ENCODE measurements around the gene FER. TPM values are rescaled to one million over a fixed set of nuclear protein-coding genes. Genes with fewer than 3 reads are reported as not detected.

Gene FER
- total and polyA plus RNA-seq, 2 of the 13 experiments (the other 11 are each of a cell fraction or from before 2014, with no cell fraction given), result 7.9 to 29.0 TPM

DNA sequence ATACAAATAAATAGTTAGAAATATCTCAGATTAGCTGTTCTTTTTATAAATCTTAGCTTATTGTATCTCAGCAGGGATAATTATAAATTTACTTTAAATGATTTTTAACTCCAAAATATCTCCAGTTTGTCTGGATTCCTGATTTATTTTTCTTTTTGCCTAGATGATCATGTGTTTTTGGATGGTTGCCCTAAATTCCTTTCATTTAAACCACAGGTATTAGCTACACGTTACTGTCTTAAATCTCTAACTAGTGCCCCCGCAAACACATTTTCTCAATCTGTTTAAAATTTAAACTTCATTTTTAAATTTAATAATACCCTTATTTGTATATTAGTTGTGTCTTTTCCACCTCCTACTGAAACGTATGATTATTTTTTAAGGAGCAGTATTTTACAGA is 5.6 kb downstream of the FER start:
- in situ Hi-C loops (cut with HindIII; ENCODE audit: extremely low pct_ligation_motif_present, low pct_unique_long_range_greater_than_20kb) (no loop called here), intact Hi-C loops (cut with micrococcal nuclease; ENCODE audit: unreplicated experiment) (no loop called here)
- H3K36me3 ChIP-seq (replicated peaks in 1 of 2; ENCODE audit: control insufficient read depth in 1 of 2, insufficient read depth in 2 of 2, low read length in 2 of 2), result no peaks in the 10 kb centered on the region
- H3K79me2 ChIP-seq (ENCODE audit: insufficient read depth, low read length), result no peaks in the 10 kb centered on the region
- no peaks in the 10 kb centered on the region for H3K9me3 ChIP-seq (ENCODE audit: low read length)
- H3K9ac ChIP-seq (ENCODE audit: insufficient read depth, low read depth, low read length), result no peak overlapping the region
- peaks cover 7% of the 10 kb centered on the region; the same call in 1 of the 2 replicates for H3K4me1 ChIP-seq (ENCODE audit: insufficient read depth, low read length)
- FAIRE-seq, result no peak
- ATAC-seq, result no peak
- no peaks in the 10 kb centered on the region; a peak in 1 of 5 replicates for H3K27me3 ChIP-seq (ENCODE audit: control insufficient read depth in 1 of 2, insufficient read depth in 2 of 2, low read length in 2 of 2)
- 98% methylated on average over 3 of the region's 3 CpGs for WGBS (ENCODE audit: low lambda C conversion rate)
- no peak overlapping the region for H2AFZ ChIP-seq (ENCODE audit: low read length)
- CTCF ChIA-PET (ENCODE audit: low intra/inter-chr PET ratio, low total read pairs), result no interaction called here
- H3K4me3 ChIP-seq (replicated peaks in 1 of 3; ENCODE audit: insufficient read depth in 1 of 3, low read depth in 2 of 3, low read length in 3 of 3), result no peak overlapping the region
- BruUV-seq (replicated peaks), result no TSS peak
- no peak for DNase-seq (ENCODE audit: low spot score)
- POLR2A ChIA-PET, result no interaction called here
- no peaks in the 10 kb centered on the region for H4K20me1 ChIP-seq (ENCODE audit: insufficient read depth, low read length)
- TF ChIP-seq JUND (CRISPR knock-in tag; IDR thresholded peaks at IDR 0.05), result no peak
- no peak for TF ChIP-seq SRSF4 (IDR thresholded peaks at IDR 0.05; ENCODE audit: low read depth, low read length, poor library complexity, severe bottlenecking)
- no peak for TF ChIP-seq TRIM24 (CRISPR knock-in tag; IDR thresholded peaks at IDR 0.05)
- TF ChIP-seq CBX2 (IDR thresholded peaks at IDR 0.05; ENCODE audit: low read depth, low read length), result no peak
- TF ChIP-seq CBX2 (CRISPR knock-in tag; IDR thresholded peaks at IDR 0.05; ENCODE audit: low read depth), result no peak
- TF ChIP-seq, protein P1, sequence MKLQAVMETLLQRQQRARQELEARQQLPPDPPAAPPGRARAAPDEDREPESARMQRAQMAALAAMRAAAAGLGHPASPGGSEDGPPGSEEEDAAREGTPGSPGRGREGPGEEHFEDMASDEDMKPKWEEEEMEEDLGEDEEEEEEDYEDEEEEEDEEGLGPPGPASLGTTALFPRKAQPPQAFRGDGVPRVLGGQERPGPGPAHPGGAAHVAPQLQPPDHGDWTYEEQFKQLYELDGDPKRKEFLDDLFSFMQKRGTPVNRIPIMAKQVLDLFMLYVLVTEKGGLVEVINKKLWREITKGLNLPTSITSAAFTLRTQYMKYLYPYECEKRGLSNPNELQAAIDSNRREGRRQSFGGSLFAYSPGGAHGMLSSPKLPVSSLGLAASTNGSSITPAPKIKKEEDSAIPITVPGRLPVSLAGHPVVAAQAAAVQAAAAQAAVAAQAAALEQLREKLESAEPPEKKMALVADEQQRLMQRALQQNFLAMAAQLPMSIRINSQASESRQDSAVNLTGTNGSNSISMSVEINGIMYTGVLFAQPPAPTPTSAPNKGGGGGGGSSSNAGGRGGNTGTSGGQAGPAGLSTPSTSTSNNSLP (IDR thresholded peaks at IDR 0.05; ENCODE audit: low read depth, low read length), result no peak
- TF ChIP-seq DNMT1 (CRISPR knock-in tag; IDR thresholded peaks at IDR 0.05), result no peak
- TF ChIP-seq, protein P2, sequence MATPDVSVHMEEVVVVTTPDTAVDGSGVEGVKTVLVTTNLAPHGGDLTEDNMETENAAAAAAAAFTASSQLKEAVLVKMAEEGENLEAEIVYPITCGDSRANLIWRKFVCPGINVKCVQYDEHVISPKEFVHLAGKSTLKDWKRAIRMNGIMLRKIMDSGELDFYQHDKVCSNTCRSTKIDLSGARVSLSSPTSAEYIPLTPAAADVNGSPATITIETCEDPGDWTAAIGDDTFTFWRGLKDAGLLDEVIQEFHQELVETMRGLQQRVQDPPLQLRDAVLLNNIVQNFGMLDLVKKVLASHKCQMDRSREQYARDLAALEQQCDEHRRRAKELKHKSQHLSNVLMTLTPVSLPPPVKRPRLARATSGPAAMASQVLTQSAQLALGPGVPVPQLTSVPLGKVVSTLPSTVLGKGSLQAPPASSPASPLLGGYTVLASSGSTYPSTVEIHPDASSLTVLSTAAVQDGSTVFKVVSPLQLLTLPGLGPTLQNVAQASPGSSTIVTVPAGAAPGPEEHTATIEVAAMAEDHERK (CRISPR knock-in tag; IDR thresholded peaks at IDR 0.05; ENCODE audit: low read depth), result no peak
- TF ChIP-seq, protein P3, sequence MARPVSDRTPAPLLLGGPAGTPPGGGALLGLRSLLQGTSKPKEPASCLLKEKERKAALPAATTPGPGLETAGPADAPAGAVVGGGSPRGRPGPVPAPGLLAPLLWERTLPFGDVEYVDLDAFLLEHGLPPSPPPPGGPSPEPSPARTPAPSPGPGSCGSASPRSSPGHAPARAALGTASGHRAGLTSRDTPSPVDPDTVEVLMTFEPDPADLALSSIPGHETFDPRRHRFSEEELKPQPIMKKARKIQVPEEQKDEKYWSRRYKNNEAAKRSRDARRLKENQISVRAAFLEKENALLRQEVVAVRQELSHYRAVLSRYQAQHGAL (CRISPR knock-in tag; IDR thresholded peaks at IDR 0.05; ENCODE audit: not compliant biosample characterization), result no peak
- TF ChIP-seq, protein P4, sequence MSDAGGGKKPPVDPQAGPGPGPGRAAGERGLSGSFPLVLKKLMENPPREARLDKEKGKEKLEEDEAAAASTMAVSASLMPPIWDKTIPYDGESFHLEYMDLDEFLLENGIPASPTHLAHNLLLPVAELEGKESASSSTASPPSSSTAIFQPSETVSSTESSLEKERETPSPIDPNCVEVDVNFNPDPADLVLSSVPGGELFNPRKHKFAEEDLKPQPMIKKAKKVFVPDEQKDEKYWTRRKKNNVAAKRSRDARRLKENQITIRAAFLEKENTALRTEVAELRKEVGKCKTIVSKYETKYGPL (CRISPR knock-in tag; IDR thresholded peaks at IDR 0.05), result no peak
- TF ChIP-seq, protein P5, sequence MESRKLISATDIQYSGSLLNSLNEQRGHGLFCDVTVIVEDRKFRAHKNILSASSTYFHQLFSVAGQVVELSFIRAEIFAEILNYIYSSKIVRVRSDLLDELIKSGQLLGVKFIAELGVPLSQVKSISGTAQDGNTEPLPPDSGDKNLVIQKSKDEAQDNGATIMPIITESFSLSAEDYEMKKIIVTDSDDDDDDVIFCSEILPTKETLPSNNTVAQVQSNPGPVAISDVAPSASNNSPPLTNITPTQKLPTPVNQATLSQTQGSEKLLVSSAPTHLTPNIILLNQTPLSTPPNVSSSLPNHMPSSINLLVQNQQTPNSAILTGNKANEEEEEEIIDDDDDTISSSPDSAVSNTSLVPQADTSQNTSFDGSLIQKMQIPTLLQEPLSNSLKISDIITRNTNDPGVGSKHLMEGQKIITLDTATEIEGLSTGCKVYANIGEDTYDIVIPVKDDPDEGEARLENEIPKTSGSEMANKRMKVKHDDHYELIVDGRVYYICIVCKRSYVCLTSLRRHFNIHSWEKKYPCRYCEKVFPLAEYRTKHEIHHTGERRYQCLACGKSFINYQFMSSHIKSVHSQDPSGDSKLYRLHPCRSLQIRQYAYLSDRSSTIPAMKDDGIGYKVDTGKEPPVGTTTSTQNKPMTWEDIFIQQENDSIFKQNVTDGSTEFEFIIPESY (CRISPR knock-in tag; IDR thresholded peaks at IDR 0.05), result no peak
- TF ChIP-seq, protein P6, sequence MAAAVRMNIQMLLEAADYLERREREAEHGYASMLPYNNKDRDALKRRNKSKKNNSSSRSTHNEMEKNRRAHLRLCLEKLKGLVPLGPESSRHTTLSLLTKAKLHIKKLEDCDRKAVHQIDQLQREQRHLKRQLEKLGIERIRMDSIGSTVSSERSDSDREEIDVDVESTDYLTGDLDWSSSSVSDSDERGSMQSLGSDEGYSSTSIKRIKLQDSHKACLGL (CRISPR knock-in tag; IDR thresholded peaks at IDR 0.05), result no peak
- no peak for TF ChIP-seq ZNF205 (CRISPR knock-in tag; IDR thresholded peaks at IDR 0.05)
- TF ChIP-seq MIER2 (CRISPR knock-in tag; IDR thresholded peaks at IDR 0.05), result no peak
- H3K4me2 ChIP-seq (ENCODE audit: low read depth, low read length), result no peak overlapping the region
- no peak overlapping the region for H3K27ac ChIP-seq (ENCODE audit: extremely low read length, insufficient read depth, low read length)

All from HepG2 (cell line).